IMR-90 (cell line): ENCODE results near the gene TRIM10.

Experiments used
- BHLHE40 ChIP-seq: fragments of 150-350 bp; IDR thresholded peaks from 2 replicates; pipeline ENCODE4 v1.6.1; 2016; ENCODE audit warnings: mild to moderate bottlenecking, low read depth, low read length
- CEBPB ChIP-seq: IDR thresholded peaks from 2 replicates; pipeline ENCODE4 v1.6.1; 2012; ENCODE audit warnings: low read depth, low read length, improper control_type of control experiment
- MAFK ChIP-seq: IDR thresholded peaks from 2 replicates; pipeline ENCODE4 v1.6.1; 2012; ENCODE audit warnings: low read depth, low read length, improper control_type of control experiment
- MAZ ChIP-seq: IDR thresholded peaks from 2 replicates; pipeline ENCODE4 v1.6.1; 2012; ENCODE audit warnings: low read depth, mild to moderate bottlenecking, low read length, improper control_type of control experiment, moderate library complexity, borderline replicate concordance
- NFE2L2 ChIP-seq: fragments of 150-350 bp; IDR thresholded peaks from 2 replicates; pipeline ENCODE4 v1.6.1; 2016; ENCODE audit warnings: low read depth, mild to moderate bottlenecking, low read length
- POLR2A ChIP-seq: IDR thresholded peaks from 2 replicates; pipeline ENCODE4 v1.6.1; 2012; ENCODE audit warnings: mild to moderate bottlenecking, low read depth, low read length
- RAD21 ChIP-seq: IDR thresholded peaks from 2 replicates; pipeline ENCODE4 v1.6.1; 2012; ENCODE audit warnings: low read length, improper control_type of control experiment
- RCOR1 ChIP-seq: IDR thresholded peaks from 2 replicates; pipeline ENCODE4 v1.6.1; 2012; ENCODE audit warnings: mild to moderate bottlenecking, low read length, improper control_type of control experiment; ENCODE audit not compliant: insufficient replicate concordance
- RFX5 ChIP-seq: IDR thresholded peaks from 2 replicates; pipeline ENCODE4 v1.8.0; 2012; ENCODE audit warnings: low read depth, mild to moderate bottlenecking, low read length, moderate library complexity
- SMC3 ChIP-seq: fragments of 150-350 bp; IDR thresholded peaks from 2 replicates; pipeline ENCODE4 v1.6.1; 2016; ENCODE audit warnings: low read depth, mild to moderate bottlenecking, antibody characterized with exemption, low read length, moderate library complexity
- TF ChIP-seq, protein P1 (sequence below): conservative IDR thresholded peaks from 2 replicates; pipeline ENCODE4 v1.5.1; 2012; ENCODE audit warnings: mild to moderate bottlenecking, low read depth, low read length, improper control_type of control experiment

DNA sequence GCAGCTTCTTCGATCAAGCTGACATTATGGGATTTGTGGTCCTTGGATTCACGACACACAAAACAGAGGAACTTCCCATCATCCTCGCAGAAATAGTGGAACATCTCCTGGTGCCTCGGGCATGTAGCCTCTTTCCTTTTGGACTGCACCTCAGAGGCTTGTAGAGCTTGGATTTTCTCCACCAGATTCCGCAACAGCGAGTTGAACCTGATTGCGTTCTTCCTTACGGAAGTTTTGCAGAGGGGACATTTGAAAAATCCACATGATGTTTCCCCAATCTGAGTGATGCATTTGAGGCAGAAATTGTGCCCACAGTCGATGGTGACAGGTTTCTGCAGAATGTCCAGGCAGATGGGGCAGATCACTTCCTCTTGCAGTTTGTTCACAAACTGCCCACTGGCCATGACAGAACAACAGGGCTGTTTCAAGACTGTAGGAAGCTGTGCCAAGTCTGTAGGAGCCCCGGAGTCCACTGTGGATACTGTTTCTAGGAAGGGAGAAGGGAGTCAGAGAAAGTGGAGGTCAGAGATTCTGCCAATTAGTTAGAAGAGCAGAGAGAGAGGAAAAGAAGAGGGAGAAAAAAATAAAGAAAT, 48.5 kb downstream of the TRIM10 start:
- TF ChIP-seq, protein P1, sequence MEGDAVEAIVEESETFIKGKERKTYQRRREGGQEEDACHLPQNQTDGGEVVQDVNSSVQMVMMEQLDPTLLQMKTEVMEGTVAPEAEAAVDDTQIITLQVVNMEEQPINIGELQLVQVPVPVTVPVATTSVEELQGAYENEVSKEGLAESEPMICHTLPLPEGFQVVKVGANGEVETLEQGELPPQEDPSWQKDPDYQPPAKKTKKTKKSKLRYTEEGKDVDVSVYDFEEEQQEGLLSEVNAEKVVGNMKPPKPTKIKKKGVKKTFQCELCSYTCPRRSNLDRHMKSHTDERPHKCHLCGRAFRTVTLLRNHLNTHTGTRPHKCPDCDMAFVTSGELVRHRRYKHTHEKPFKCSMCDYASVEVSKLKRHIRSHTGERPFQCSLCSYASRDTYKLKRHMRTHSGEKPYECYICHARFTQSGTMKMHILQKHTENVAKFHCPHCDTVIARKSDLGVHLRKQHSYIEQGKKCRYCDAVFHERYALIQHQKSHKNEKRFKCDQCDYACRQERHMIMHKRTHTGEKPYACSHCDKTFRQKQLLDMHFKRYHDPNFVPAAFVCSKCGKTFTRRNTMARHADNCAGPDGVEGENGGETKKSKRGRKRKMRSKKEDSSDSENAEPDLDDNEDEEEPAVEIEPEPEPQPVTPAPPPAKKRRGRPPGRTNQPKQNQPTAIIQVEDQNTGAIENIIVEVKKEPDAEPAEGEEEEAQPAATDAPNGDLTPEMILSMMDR: no peak
- TF ChIP-seq MAZ: no peak
- no peak for TF ChIP-seq RCOR1
- no peak for TF ChIP-seq RAD21
- no peak for TF ChIP-seq POLR2A
- TF ChIP-seq SMC3: no peak
- TF ChIP-seq BHLHE40: no peak
- no peak for TF ChIP-seq MAFK
- TF ChIP-seq NFE2L2: no peak
- no peak for TF ChIP-seq RFX5
- no peak for TF ChIP-seq CEBPB
